NOMO-1 treated with DMSO at 0.1 percent for 48 hours (cell line): ENCODE measurements around the gene OMA1.
A peak's percentile ranks its signal among the peaks of the same experiment; 100 is the strongest.
"Not testable (repeated sequence)": the region's sequence is repeated elsewhere in the genome, so short reads cannot be mapped to it uniquely, and the experiment has no call there.

Experiments
- DNase-seq: peaks from one replicate; lab custom pipeline; 2025; ENCODE audit not compliant: unreplicated experiment; lab: John Stamatoyannopoulos, UW

OMA1 gene

DNA sequence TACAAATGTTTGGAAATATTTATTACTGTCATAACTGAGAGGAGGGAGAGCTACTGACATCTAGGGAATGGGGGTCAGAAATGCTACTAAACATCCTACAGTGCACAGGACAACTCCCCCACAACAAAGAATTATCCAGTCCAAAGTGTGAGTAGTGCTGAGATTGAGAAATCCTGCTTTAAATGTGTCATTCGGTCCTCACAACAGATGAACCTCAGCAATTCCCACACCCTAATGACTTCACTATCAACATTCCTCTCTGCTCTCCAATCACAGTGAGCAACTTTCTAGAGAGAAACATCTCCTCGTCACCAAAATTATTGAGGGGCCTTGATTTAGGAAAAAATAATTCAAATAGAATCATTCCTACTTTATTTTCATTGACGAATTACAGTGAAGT, 18.0 kb downstream of the OMA1 start:
- no peak for DNase-seq

DNA sequence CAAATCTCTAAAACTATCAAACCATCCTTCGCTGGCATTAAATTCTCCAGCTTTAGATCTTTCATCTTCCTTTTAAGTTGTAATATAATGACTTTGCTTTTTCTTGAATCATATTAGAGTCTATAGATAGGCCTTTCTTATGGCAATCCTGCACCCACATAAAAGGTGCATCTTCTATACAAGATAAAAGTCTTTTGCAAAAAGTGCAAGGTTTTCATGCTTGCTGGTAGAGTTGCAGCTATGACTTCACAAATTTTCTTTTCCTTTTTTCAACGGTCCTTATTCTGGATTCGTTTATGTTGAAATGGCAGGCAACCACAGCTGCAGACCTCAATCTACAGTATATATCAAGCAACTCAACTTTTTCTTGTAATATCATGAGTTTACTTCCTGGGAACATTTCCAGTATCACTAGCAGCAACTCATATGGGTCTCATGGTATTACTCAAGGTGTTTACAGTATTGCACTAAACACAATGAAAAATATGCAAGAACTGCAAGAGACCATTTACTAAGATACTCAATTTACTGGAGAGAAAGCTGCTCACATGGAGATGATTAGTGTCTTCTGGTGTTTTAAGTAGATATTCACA, 22.1 kb downstream of the OMA1 start:
- DNase-seq, result peak; percentile 63

DNA sequence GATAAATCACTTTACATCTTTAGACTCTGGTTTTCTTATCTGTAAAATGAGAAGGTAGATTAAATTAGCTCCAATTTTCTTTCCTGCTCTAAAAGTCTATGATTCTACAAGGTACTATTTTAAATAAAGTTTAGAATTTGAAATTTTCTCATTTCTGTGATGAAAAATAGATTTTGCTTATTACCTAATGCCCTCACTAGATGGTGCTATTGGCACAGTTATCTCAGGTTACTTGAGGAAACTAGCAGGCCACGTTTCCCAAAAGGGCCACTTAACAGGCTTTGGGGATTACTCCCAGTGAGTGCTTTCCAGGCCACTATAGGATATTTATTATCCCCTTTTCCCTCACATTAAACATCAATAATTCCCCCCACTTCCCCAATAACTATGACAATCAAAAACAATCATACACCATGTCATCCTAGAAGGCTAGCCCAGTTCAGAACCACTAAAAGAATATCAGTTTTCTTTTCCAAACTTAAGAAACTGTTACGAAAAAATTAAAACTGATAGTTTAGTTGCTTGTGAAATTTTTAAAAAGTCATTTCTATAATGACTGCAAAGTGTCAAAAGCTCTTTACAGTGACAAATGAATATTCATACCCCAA, 30.6 kb downstream of the OMA1 start:
- DNase-seq, result peak; percentile 53

DNA sequence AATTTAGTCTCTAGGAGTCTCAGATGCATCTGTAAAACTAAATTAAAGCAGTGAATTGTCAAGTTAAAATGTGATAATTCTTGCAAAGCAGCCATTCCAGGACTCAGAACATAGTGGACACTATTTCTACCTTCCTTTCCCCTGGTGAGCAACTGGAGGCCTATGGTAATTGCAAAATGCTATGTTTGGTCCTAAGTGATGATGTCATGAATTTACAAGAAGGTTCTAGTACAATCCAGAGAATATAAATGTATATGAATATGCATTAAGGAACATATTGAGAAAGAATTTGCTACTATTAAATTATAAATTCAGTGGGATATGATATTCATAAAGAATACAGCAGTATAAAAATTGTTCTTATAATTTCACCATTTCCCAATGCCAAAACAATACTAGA, 32.6 kb downstream of the OMA1 start:
- no peak for DNase-seq

- DNase-seq, result no peak
These were observed 37.9 kb downstream of the OMA1 start for GRCh38 chr1:58508629-58509028.

DNA sequence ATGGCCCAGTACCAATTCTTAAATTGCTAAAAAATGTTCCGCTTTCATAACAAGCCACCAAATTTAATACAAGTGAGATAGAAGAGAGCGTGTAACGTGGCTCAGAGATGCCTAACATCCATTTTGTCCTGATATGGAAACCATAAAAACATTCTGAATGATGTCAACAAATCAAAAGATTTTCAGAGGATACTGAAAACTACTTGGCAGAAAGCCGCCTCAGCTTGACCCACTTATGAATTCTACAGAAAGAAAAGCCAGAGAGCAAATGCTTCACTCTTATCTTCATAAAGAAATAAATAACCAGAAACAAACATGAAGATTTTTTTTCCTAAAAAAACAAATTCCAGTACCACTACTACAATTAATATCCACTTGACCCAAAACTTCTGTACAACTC, 41.2 kb downstream of the OMA1 start:
- no peak for DNase-seq

DNA sequence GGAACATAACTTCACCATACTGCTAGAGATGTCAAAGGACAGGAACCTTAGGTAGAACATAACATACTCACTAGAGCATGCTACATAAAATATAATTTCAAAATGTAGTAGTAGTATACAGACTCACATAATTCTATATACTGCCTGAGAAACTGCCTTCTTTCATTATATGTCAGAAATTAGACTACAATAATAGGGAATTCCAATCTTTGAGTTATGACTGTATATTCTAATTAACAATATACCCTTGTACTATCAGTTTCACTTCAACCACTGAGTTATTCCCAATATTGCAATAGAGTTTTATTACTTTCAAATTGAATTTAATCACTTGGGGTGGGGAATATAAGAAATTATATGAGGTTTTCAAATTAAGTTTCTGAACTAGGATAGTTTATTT, 44.0 kb downstream of the OMA1 start:
- no peak for DNase-seq

DNA sequence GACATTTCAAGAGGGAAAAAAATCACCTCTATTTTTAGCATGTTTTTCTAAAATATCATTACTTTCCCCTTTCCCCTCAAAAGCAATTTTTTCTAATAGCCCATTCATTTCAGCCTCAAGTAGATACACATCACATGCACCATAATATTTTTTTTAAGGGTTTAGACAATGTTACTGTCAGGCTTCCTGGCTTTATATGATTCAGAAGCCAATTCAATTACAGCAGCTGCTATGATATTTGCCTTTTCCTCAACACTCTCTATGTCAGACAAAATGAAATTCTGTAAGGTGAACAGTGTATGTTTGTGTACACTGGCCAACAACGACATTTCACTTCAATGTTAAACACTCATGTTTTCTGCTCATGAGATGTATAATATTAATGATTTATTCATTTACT, 46.5 kb downstream of the OMA1 start:
- no peak for DNase-seq

- DNase-seq, result peak; percentile 64
These were observed 49.0 kb downstream of the OMA1 start for GRCh38 chr1:58497499-58497898.

GRCh38 chr1:58496042-58496441, 50.5 kb downstream of the OMA1 start:
- no peak for DNase-seq

GRCh38 chr1:58488914-58489313, 57.6 kb downstream of the OMA1 start:
- DNase-seq, result not testable (repeated sequence)

- peak; percentile 39 for DNase-seq
These were observed 59.5 kb downstream of the OMA1 start for GRCh38 chr1:58487002-58487401.

DNA sequence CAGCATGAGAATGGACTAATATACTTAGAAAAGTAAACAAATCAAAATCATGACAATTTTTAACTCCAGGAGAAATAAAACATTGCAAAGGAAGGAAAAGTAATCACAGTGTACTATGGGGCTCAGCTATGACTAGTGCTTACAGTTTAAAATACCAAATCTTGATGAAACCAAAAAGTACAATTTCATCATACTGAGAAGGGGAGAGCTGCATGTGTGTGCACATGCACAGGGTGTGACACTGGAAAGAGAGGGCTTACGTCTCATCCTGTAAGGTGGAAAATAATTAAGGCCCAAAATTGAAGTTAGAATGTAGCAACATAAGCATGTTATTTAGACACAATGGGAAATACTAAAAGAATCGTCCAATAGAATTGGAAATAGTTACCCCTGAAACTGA, 64.6 kb downstream of the OMA1 start:
- DNase-seq, result no peak

GRCh38 chr1:58480191-58480590, 66.3 kb downstream of the OMA1 start:
- DNase-seq, result no peak

GRCh38 chr1:58477390-58477789, 69.1 kb downstream of the OMA1 start:
- DNase-seq, result no peak

- no peak for DNase-seq
These were observed 70.3 kb downstream of the OMA1 start for GRCh38 chr1:58476179-58476578.

DNA sequence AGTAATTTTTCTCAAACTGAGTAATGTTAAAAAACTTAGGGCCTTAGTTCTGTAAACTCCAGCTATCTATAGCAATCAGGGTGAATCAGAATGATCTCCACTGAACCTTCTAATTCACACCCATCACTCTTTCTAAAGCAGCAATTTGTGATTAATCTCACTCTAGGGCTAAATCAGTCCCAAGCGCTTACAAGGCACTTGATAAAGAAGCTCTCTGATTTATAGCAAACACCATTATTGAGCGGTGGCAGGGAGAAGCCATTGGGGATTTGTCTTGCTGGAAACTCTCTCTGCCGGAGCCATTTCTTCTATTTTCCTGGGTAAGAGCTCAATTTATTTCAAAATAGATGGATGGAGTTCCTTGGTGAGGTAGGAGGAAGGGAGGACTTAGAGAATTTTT, 77.0 kb downstream of the OMA1 start:
- no peak for DNase-seq

DNA sequence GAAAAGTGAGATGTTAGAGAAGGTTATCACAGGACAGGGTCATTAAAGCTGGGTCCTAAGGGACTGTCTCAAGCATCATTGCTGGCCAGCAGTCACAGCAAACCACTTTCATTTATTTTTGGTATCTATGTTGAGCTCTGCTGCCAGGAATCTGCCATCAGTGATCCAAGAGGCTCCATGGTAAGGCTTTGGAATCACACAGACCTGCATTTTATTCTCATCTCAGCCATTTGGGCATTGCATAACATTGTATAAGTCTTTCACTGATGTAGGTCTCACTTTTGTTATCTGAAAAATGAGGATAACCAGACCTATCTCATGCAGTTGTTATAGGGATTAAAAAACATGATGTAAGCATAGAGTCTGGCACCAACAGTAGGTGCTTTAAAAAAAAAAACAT, 77.5 kb downstream of the OMA1 start:
- no peak for DNase-seq

GRCh38 chr1:58468612-58469011, 77.9 kb downstream of the OMA1 start:
- no peak for DNase-seq

DNA sequence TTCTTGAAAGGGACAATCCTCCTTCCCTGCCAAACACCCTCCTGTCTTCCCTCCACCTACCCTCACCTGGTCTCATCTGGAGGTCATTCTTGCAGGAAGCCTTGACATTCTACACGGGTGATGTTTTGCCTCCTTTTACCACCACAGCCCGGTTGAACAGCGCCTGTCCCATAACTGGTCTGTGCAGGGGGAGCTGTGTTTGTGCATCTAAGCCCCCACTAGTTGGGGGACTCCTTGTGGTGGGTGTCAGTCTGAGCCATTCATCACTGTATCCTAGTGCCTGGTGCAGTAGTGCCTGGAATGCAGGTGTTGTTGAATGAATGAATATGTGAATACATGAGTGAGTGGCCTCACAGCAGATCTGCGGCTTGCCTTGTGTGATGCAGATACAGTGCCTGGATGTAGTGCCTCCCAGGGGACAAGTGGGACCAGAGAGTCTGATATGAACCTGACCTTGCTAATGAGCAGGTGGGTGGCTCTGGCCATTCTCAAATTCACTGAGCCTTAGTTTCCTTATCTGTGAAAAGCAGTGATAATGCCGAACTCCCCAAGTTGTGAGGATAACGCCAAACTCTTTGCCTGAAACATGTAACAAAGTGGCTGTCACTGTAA, 79.8 kb downstream of the OMA1 start:
- no peak for DNase-seq

- no peak for DNase-seq
These were observed 80.5 kb downstream of the OMA1 start for GRCh38 chr1:58465825-58466629.

GRCh38 chr1:58465176-58465575, 81.3 kb downstream of the OMA1 start:
- DNase-seq, result no peak
